ENCODE measurements around the gene TMEM171.

TMEM171 gene

GRCh38 chr5:73122875-73123810, 2.8 kb downstream of the TMEM171 start:
- peak in 1 of 2 experiments; percentile 23 for DNase-seq

GRCh38 chr5:73125289-73125688, 4.9 kb downstream of the TMEM171 start:
- no peak for DNase-seq

GRCh38 chr5:73126381-73126780, 6.0 kb downstream of the TMEM171 start:
- no peak for DNase-seq

- no peak for DNase-seq
These were observed 6.6 kb downstream of the TMEM171 start for GRCh38 chr5:73126957-73127356.

GRCh38 chr5:73129143-73129542, 8.8 kb downstream of the TMEM171 start:
- no peak for DNase-seq

GRCh38 chr5:73130811-73131210, 10.4 kb downstream of the TMEM171 start:
- no peak for DNase-seq

- no peak for DNase-seq
These were observed 11.5 kb downstream of the TMEM171 start for GRCh38 chr5:73131711-73132425.

GRCh38 chr5:73132759-73133158, 12.4 kb downstream of the TMEM171 start:
- no peak for DNase-seq

GRCh38 chr5:73135021-73135420, 14.6 kb downstream of the TMEM171 start:
- DNase-seq, result no peak

GRCh38 chr5:73135429-73136054, 15.2 kb downstream of the TMEM171 start:
- DNase-seq, result peak; percentile 42 to 61

GRCh38 chr5:73136055-73136562, 15.7 kb downstream of the TMEM171 start:
- no peak for DNase-seq

- no peak for DNase-seq
These were observed 17.5 kb downstream of the TMEM171 start for GRCh38 chr5:73137563-73138530.

- DNase-seq, result no peak
These were observed 19.1 kb downstream of the TMEM171 start for GRCh38 chr5:73139485-73139884.

GRCh38 chr5:73140801-73141200, 20.4 kb downstream of the TMEM171 start:
- no peak for DNase-seq

- DNase-seq, result no peak
These were observed 21.7 kb downstream of the TMEM171 start for GRCh38 chr5:73142035-73142434.

- DNase-seq, result no peak
These were observed 23.3 kb downstream of the TMEM171 start for GRCh38 chr5:73143716-73144115.

GRCh38 chr5:73149540-73149939, 29.2 kb downstream of the TMEM171 start:
- no peak for DNase-seq

- DNase-seq, result no peak
These were observed 30.5 kb downstream of the TMEM171 start for GRCh38 chr5:73150876-73151275.

- no peak for DNase-seq
These were observed 31.5 kb downstream of the TMEM171 start for GRCh38 chr5:73151766-73152410.

GRCh38 chr5:73152411-73153388, 32.3 kb downstream of the TMEM171 start:
- no peak for DNase-seq

Measured in SW 1271 (cell line).